Right hindlimb (tissue), 1 donor: ENCODE results near the gene WNT9B.

ENCODE experiments used
- DNase-seq: peaks from one replicate; pipeline ENCODE4 v3.0.0-alpha.2; 2018

WNT9B gene

DNA sequence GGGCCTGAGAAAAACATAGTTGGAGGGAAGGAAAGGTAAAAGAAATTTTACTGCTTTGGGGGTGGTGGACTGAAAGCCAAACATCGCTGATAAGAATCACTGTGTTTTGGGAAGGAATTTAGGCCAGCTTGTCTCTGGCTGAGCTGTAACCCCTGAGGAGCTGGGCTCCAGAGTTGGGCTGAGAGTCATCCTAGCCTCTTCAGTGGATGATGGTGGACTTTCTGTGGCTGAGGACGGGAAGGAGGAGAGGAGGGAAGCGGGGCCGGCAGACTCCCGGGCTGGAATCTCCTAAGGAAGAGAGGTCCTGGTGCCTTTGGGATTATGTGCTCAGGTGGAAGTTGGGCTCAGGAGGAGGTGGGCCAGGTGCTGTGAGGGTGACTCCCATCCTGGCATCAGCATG lies 8.6 kb downstream of the WNT9B start:
- DNase-seq, result no peak

DNA sequence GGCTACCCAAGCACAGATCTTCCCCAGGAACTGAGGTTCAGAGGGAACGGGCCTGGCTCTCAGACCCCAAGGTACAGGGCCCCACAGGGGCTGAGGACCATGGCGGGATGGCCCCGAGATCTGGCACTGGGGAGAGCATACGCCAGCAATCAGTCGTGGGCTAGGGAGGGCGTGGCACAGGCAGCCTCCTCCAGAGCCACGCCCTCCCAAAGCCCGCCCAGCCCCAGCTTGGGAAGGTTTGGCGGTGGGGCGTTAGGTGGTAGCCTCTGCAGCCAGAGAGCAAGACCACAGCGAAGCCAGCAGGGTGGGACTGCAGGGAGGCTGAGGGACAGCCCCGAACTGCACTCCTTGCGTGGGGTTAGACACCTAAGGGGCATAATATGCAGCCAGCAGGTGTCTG lies 11.6 kb downstream of the WNT9B start:
- no peak for DNase-seq

DNA sequence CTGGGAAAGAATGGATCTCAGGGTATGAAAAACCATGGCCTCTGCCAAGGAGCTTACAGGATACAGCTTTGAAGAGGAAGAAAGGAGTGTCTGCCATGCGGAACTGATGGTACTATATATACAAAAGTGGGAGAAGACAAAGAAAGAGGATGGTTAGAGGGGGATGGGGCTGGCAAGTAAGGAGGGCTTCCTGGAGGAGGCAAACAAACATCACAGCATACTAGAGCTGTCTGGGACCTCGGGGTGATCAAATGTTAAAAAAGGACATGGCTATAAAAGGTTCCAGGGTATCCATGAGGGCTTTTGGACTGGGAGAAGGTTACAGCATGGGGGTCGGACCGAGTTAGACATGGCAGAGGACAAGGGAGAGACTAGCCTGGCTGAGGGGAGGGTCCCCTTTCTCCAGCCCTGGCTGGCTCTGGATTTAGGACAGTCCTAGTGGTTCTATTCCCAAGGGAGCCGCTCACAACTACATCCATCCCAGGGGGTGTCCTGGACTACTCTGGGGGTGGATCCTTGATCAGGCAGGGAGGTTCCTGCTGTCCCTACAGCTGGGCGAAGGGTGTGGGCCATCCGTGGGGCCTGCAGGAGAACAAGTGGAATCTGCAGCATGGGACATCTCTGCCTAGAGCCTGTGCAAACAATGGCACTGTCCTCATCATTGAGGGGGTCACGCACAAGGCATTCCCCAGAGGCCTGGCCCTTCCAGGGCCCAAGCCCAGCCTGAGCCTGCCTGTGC lies 12.2 kb downstream of the WNT9B start:
- no peak for DNase-seq

DNA sequence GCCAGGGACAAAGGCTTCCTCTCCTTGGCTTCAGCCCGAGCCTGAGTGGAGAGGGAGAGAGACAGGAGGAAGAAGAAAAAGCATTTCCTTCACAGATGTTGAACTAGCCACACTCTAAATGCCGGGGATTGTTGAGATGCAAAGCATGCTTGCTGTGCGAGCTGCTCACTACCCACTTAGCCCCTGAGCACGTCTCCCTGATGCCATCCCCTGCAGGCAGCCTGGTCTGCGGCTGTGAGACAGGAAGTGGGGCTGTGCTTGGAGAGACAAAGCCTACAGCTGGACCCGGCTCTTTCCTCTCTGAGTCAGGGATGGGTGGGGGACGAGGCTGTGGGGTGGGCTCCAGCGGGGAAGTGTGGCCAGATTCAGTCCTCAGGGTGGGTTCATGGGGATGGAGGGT lies 13.7 kb downstream of the WNT9B start:
- no peak for DNase-seq

DNA sequence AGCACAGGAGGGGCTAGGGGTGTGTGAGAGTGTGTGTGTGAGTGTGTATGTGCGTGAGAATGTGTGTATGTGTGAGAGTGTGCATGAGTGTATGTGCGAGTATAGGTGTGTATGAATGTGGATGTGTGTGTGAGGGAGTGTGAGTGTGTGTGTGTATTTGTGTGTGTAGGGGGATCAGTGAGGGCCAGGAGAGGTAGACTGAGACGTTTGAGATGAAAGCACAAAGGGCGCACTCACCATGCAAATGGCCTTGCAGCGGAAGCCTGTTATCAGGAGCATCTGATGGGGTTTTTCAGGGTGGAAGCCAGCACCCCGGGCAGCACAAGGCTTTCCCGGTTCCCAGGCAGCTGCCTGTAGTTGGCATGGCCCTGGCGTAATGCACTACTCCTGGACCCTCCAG lies 14.9 kb downstream of the WNT9B start:
- no peak for DNase-seq

DNA sequence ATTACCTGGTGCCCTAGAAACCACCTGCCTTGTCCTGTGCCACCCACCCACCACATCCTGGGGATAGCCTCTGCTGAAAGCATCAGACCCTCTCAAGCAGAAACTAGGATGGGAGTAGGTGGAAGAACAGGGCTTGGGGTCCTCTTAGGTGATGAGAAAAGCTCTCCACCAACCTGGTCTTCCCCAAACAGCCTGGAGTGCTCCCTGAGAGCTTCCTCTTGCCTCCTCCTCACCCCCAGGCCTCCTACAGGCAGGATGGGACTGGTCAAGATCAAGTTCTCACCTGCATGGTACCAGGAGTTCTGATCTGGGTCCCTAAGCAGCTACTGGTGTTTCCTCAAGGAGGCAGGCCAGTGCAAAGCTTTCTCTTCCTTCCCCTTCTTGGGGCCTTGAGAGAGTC lies 15.4 kb downstream of the WNT9B start:
- no peak for DNase-seq

DNA sequence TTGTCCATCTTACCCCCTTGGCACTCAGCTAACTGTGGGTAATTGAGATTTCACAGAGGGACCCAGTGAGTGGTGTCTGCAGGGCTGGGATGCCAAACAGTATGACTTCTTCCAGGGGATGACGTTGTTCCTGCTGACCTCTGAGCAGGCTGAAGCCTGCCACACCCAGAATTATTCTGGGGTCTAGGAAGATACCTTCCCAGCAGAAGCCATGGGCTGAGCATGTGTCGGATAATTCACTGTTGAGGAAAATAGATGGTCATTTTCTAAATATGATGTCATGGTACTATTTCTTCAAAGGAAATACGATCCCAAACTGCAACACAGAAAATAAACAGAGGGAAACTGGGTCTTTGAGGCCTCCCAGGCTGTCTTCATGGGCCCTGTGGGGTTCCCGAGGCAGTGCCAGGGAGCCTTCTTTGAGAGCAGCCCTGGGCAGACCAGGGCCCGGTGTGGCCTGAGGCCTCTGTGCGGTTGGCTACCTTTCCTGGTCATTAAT lies 17.4 kb downstream of the WNT9B start:
- no peak for DNase-seq

DNA sequence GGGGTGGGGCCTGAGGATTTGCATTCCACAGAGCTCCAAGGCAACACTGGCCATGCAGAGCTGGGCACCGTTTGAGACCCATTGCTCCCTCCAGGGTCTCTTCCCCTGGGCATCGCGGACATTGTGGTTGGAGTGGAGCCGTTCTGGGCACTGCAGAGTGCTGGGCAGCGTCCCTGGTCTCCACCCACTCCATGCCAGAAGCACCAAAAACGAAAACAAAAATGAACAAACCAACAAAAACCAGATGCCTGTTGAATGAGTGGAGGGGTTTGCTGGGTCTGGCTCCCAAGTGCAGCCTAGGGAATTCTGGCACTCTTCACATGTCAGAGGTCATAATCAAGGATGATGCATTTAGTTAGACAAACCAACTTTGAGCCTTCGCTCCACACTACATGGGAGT lies 17.9 kb downstream of the WNT9B start:
- no peak for DNase-seq

DNA sequence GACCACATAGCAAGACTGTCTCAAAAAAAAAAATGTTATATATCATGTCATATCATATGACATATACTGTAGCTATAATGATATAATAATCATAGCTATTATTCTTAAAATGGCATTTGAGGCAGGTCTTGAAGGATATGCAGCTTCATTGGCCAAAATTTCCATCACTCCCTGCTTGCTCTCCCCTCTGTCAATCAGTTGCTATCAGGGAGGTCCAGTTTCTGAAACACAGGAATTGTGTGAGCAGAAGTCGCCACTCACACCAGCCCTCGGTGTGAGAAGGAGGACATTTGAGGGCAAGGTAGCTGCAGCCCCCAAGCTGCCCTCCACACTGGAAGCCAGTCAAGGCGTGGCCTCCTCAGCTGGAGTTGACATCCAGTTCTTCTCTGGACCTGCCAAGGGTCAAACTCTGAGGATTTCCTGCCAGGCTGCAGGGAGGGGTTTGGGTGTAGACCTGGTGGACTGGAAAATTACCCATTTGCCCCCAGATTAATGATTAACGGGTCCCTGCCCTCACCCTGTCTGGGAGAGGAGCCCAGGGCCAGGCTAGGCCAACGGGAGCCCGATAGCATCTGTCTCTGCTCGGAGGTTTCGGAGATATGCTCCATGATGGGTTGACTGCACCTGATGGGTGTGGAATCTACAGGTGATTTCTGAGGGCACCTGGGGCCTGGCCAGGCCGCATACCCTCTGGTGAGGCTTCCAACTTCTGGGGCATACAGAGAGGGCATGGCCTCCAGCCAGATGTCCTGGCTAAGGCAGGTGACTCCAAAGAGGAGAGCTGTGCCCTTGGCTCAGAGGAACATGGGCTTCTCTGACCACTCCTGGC lies 18.8 kb downstream of the WNT9B start:
- DNase-seq, result no peak

DNA sequence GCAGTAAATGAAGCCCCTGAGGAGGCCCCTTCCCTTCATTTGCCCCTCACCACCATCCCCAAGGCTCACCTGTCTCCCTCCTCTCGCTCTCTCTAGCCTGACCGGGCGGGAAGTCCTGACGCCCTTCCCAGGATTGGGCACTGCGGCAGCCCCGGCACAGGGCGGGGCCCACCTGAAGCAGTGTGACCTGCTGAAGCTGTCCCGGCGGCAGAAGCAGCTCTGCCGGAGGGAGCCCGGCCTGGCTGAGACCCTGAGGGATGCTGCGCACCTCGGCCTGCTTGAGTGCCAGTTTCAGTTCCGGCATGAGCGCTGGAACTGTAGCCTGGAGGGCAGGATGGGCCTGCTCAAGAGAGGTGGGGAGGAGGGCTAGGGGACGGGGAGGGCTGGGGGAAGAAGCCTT lies 21.0 kb downstream of the WNT9B start:
- DNase-seq, result no peak

DNA sequence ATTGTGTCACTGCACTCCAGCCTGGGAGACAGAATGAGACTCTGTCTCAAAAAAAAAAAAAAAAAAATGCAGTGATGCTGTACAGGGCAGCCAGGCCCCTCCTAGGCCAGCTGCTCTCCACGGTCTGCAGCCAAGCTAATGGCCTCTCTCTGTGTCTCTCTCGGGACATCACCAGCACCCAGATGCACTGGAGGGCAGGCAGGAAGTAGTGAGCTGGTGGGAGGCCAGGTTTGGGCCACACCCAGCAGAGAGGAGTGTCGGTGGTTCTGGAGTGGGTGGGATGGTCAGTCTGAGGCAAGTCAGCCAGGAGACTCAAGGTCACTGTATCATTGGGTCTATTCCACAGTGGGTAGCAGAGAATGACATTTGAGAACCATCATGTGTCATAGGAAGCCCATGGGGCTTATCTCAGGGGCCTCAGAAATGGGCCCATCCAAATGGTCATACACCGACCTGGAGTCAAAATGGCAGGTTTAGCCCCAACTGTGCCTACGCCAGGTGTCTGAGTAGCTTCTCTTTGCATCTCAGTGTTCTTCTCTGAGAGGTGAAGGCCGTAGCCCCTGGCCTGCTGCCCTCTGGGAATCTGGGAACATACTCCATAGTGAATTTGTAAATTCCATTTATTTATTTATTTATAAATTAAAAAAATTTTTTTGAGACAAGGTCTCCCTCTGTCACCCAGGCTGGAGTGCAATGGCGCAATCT lies 22.7 kb downstream of the WNT9B start:
- DNase-seq, result no peak

DNA sequence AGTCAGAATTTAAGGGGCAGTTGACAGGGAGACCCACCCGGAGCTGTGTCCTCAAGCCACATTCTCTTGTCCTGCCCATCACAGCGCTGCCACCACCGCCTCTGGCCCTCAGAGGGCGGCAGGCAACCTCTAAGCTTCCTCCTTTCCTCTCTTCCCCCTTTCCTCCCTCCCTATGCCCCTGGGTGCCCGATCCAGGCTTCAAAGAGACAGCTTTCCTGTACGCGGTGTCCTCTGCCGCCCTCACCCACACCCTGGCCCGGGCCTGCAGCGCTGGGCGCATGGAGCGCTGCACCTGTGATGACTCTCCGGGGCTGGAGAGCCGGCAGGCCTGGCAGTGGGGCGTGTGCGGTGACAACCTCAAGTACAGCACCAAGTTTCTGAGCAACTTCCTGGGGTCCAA lies 23.5 kb downstream of the WNT9B start:
- DNase-seq, result no peak

DNA sequence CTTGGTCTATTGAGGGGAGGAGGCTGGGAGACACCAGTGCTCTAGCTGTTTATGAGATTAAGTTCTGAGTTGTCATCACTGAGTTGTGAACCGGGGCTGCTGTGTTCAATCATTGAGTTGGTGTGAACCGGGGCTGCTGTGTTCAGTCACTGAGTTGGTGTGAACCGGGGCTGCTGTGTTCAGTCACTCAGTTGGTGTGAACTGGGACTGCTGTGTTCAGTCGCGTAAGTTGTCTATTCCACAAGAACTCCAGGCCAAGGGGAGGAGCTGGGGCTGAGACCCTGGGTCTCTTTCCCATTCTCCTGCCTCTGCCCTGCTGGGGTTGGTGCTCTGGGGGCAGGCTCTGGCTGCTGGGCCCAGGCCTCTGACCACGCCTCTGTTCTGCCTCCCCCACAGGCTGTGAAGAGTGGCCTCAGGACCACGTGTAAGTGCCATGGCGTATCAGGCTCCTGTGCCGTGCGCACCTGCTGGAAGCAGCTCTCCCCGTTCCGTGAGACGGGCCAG lies 24.5 kb downstream of the WNT9B start:
- DNase-seq, result no peak

DNA sequence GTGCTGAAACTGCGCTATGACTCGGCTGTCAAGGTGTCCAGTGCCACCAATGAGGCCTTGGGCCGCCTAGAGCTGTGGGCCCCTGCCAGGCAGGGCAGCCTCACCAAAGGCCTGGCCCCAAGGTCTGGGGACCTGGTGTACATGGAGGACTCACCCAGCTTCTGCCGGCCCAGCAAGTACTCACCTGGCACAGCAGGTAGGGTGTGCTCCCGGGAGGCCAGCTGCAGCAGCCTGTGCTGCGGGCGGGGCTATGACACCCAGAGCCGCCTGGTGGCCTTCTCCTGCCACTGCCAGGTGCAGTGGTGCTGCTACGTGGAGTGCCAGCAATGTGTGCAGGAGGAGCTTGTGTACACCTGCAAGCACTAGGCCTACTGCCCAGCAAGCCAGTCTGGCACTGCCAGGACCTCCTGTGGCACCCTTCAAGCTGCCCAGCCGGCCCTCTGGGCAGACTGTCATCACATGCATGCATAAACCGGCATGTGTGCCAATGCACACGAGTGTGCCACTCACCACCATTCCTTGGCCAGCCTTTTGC lies 25.0 kb downstream of the WNT9B start:
- DNase-seq, result no peak

DNA sequence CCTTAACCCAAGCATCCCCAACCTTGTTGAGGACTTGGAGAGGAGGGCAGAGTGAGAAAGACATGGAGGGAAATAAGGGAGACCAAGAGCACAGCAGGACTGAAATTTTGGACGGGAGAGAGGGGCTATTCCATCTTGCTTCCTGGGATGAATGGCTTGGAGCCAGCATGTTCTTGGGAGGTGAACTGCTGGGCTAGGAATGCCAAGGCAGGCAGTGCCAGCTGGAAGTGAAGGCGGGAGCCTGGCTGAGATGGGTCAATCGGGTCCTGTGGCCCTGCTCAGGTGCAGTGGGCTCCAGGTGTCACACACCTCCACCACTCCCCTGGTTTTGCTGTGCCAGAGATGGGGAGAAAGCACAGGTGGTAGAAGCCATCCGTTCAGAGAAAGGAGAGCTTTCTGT lies 25.5 kb downstream of the WNT9B start:
- DNase-seq, result no peak

DNA sequence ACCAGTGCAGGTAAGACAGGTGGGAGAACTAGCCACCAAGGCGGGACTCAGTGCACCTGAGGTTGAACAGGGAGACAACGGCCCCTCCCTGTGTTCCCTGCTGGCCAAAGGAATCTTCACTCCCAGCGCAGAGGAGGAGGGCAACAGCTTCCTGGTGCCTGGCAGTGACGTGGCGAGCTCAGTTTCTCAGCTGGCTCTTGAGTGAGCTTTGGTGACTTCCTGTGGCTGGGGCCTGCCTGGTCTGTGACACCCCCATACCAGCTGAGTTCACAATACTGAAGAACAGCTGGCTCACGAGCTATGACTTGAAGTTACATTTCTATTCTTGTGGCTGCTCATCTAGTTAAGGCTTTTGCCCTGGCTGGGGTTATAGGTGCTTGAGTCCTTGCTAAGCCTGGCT lies 26.1 kb downstream of the WNT9B start:
- DNase-seq, result no peak

DNA sequence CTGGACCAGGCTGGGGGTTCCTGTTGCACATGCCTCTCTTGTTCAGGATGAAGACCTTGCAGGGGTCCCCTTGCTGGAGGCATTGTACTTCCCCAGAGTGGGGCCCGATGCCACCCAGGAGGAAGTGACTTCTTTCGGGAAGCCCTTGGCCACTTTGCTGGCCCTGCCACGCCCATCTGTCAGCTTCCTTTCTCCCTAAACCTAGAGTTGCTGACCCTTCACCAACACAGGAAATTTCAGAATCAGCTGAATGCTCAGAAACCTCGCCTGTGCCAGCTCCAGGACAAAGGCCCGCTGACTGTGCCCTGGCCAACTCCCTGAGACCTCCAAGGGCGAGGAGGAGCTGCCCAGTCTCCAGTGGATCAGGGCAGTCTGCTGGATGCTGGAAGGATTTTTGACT lies 26.7 kb downstream of the WNT9B start:
- DNase-seq, result no peak

DNA sequence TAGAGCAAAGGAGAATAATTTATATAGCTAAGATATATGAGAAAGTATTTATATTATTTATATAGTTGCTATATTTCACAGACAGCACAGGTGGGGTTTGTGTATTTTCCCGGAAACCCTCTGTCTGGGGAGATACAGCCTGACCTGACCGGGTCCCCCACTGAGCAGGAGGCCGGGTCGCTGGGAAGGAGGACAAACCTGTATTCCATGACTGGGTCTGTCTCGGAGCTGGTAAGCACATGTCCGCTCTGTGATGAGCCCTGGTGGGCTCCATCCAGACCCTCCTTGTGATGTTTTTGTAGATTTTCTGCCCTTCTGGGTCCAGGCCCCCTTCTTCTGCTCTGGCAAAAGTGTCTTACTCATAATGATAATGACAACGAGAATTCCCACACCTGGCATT lies 27.7 kb downstream of the WNT9B start:
- no peak for DNase-seq

DNA sequence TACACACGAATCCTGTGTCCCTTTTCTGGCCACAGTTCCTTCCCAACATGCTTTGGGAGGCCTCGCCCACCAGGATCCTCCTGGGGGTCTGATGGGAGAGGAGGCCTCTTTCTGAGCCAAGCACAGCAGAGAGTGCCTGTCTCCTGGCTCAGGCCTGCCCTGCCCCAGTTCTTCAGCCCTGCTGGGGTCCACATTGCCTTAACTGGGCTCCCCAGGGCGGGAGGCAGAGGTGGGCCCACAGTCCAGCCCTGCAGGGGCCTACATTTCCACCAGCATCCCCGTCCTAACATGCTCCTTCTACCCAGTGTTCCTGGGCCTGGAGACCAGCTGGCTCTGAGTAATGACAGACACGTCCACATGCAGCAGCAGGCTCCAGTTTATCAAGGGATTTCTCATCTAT lies 29.6 kb downstream of the WNT9B start:
- DNase-seq, result no peak

DNA sequence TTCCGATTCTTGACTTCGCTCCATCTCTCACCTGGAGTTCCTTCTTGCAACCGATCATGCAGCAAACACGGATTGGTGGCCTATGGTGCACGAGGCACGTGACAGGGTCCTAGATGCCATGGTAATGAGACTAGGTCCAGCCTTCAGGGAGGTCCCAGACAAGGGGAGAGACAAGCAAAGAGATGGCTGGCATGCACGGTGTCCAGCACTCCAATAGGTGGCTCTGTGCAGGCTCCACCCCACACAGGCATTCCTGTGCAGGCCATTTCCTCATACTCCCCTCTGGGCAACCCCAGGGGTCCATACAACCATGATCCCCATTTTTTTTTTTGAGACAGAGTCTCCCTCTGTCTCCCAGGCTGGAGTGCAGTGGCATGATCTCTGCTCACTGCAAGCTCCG lies 31.3 kb downstream of the WNT9B start:
- no peak for DNase-seq

DNA sequence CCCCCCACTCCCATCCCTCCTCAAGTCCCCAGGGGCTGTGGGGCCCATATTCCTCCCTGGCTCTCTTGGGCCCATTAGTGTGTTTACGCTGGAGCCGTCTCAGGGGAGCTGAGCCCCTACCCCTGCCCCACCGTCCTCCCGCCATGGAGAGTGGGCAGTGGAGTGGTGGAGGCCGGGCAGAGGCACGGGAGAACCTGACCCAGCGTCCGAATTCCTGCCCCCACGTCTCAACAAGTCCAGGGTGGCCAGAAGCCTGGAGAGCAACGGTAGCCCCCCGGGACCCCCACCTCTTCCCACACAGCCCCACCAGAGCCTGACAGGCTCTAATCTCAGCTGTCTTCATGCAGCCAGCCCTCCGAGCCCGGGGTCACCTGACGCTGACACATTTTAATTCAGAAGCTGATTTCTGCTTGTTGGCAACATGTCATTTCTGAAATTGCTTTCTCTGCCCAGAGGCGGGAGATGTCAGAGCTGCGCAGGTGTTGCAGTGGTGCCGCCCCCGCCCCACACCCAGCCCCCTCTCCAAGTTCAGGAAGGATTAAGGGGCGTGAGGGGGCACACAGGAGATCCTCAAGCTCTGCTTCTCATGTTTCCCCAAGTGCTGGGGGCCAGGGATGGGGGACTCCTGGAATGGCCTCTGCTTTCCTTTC lies 32.6 kb downstream of the WNT9B start:
- peak; percentile 34 for DNase-seq

DNA sequence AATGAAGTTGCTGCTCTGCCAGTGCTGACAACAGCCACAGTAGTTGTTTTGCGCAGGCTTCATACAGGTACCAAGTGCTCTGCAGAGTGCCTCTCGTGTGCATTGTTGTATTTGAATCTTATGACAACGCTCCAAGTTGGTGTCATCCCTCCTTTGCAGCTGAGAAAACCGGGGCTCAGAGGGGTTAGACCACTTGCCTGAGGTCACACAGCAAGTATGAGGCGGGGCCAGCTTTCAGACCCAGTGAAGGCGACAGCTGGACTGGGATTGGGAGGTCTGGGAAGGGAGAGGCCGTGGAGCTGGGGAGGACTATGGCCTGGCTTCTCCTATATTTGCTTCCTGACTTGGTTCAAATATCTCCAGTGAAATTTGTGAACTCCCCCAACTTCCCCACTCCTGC lies 33.2 kb downstream of the WNT9B start:
- no peak for DNase-seq
